GM19035 (cell line): ENCODE results near the gene FAIM2.

Experiments used
- ATAC-seq: cut with Tn5 transposase; IDR thresholded peaks from one replicate; pipeline ENCODE4 v1.9.1; 2021; ENCODE audit not compliant: unreplicated experiment

FAIM2 gene

DNA sequence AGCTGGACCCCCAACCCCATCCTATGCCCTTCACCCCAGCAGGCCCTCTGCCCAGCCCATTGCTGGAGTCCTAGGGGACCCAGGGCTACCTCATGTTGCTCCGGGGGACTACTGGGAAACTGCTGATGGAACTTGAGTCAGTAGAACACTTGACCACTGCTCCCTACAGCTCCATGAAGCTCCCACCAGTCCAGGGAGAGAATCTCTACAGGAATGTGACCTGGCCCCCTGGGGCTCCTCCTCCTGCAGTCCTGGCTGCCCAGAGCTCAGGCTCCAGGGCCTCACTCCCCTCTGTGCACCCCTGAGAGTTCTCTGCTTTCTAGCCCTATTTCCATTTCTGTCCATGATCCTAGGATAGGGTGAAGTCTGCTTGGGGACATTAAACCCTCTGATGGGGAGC is 36.0 kb upstream of the FAIM2 start:
- no peak for ATAC-seq

- no peak for ATAC-seq
Measured at GRCh38 chr12:49939307-49939706, 35.6 kb upstream of the FAIM2 start.

GRCh38 chr12:49937639-49938300 is 34.1 kb upstream of the FAIM2 start:
- no peak for ATAC-seq

- no peak for ATAC-seq
Measured at GRCh38 chr12:49936925-49937324, 33.2 kb upstream of the FAIM2 start.

DNA sequence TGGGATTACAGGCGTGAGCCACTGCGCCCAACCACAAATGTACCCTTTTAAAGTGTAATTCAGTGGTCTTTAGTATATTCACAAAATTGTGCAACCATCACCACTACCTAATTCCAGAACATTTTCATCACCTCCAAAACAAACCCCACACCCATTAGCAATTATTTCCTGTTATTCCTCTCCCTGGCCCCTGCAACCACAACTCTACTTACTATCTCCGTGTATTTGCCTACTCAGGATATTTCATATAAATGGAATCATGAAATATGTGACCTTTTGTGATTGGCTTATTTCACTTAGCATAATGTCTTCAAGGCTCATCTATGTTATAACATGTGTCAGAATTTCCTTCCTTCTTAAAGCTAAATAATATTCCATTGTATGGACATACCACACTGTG is 30.8 kb upstream of the FAIM2 start:
- ATAC-seq, result no peak

GRCh38 chr12:49933796-49934195 is 30.1 kb upstream of the FAIM2 start:
- ATAC-seq, result no peak

DNA sequence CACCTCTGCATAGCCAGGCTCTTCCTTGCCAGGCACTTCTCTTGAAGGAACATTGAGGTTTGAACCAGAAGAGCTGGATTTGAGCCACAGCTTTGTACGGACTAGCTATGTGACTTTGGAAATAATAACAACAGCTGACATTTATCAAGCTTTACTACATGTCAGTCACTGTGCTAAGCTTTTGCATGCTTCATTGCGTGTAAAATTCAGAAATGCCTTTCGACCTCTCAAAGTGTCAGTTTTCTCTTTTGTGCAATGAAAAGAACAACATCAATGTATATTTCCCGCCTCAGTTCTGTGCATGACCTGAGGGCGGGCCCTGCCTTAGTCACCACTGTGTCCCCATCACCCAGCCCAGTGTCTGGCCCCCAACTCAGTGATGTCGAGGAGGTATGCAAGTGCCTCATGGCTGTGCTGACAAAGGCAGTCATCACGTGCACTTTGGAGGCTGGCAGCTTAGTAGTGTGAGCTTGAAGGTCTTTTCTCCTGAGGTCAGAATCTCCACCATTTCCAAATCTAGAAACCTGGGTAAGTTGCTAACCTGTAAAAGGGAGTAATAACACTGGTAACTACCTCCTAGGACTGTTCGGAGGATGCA is 28.9 kb upstream of the FAIM2 start:
- no peak for ATAC-seq

- no peak for ATAC-seq
Measured at GRCh38 chr12:49932023-49932422, 28.3 kb upstream of the FAIM2 start.

DNA sequence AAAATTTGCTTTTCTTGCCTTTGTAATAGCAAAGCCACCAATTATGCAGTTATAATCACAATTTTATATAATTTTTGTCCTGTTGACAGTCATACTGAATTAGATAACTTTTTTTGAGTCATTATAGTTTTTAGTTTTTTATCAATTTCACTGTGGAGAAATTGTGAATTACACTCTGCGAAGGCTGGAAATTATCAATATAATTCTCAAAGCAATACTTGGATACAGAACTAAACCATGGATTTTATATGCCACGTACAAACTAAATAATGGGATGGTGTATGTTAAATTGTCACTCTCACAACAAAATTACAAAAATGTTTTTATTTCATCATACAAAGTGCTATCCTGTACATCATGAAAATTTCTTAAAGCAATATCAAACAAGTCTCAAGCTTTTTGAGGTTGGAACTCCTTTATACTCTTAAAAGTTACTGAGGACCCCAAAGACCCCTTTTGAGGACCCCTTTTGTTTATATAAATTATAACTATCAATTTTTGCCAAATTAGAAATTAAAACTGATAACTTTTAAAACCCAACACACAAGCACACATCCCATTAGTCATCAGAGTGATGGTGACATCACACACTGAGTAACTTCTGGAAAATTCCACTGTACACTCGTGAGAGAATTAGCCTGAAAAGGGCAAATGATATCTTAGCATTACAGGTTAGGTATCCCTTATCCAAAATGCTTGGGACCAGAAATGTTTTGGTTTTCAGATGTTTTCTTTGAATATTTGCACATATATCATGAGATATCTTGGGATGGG is 27.0 kb upstream of the FAIM2 start:
- ATAC-seq, result no peak

- no peak for ATAC-seq
Measured at GRCh38 chr12:49929581-49929980, 25.9 kb upstream of the FAIM2 start.

DNA sequence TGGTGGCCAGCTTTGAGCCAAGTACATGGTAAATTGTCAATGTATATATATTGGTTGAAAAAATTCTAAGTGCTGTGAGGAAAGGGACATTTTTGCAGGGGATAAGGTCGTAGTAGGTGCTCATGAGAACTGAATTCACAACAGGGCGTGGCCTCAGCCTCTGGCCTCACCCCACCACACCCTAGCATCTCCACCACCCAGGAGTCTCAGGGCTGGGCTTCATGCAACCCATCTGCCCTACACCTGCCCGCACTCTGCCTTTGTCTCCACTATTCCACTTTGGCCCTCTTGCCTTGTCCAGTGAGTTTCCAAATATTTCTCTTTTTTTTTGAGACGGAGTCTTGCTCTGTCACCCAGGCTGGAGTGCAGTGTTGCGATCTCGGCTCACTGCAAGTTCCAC is 24.8 kb upstream of the FAIM2 start:
- ATAC-seq, result no peak

DNA sequence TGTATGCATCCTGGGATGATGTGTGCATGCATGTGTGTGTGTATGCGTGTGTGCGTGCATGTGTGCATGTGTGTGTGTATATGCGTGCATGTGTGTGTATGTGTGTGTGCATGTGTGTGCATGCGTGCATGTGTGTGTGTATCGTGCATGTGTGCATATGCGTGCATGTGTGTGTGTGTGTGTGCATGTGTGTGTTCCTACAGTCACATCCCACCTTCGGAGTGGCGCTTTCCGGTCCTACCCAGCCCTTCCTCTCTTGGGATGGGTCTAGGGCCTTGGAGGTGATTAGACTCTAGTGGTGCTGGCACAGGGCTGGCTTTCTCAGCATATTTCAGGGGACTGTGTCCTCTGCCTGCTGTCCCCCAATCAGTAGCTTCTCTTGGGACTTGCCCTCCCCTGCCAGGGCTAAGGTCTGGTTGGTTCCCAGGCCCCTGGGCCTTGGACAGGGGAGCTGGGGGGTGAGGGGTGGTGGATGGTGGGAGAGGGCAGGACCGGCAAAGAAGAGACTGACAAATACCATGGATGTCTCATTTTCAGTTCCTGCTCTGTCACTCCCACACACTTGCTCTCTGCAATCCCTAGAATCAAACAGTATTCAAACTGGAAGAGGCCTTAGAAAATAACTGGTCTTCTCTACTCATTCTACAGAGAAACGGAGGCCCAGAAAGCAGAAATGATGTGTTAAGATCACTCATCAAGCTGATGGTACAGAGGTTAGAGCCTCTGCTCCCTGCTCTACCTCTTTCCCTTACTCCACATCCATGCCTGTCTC is 21.9 kb upstream of the FAIM2 start:
- no peak for ATAC-seq

DNA sequence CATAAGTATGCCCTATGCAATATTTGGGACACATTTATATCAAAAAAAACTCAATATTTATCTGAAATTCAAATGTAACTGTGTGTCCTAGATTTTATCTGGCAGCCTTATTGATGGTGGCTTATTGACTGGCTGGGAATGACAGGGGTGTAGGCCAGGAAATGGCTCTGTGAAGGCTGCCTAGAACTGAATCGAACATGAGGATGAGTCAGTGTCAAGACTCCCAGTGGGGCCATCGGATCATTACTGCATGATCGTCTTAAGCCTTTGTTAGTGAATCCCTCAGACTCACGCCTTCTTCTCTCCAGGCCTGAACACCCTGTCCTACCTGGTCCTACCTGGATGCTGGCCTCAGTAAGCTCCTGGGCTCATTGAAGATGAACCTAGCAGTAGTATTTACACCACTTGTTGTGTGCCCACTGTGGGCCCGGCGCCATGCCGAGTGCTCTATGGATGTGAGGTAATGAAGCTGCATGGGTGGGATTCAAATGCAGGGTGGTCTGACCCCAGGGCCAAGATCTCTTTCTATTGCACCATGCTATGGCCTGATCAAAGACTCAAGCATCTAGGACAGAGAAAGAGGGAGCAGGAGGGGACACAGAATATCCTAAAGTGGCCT is 21.0 kb upstream of the FAIM2 start:
- ATAC-seq, result no peak

- ATAC-seq, result no peak
Measured at GRCh38 chr12:49923880-49924556, 20.3 kb upstream of the FAIM2 start.

DNA sequence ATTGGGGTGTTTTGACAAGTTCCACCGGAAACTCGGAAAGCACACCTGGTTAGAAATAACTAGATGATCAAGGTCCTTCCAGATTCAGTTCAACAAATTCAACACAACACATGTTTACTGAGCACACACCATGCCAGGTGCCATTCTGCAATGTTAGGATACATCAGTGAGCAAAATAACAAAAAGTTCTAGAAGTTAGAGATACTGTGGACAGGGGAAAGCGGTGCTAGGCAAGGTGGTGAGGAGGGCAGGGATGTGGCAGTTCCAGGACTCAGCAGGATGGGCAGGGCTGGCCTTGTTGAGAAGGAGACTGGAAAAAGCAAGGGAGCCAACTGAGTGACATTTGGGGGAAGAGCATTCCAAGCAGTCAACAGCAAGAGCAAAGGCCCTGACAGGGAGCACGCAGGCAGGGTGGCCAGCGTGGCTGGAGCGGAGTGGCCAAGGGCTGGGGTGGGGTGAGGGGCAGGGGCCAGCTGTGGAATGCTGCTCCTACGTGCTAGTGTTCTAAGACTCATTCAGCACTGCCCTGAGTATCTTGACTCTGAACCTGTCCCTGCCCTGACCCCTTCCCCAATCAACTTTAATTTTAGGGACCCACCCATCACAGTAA is 19.4 kb upstream of the FAIM2 start:
- ATAC-seq, result no peak

GRCh38 chr12:49922349-49923034 is 18.8 kb upstream of the FAIM2 start:
- ATAC-seq, result no peak

DNA sequence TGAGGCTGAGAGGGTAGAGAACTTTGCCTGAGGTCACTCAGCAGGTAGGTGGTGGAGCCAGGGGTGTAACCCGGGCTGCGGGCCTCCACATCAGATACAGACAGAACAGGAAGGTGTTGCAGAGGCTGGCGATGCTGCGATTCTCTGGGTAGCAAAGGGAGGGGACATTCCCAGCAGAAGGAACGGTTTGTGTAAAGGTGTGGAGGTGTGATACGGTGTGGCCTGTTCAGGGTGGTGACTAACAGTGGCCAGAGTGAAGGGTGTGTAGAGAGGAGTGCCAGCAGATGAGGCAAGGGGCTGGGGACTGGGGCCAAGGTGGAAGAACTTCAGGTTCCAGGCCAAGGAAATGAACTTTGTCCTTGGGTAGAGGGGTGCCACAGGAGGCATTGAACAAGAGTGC is 18.2 kb upstream of the FAIM2 start:
- no peak for ATAC-seq

DNA sequence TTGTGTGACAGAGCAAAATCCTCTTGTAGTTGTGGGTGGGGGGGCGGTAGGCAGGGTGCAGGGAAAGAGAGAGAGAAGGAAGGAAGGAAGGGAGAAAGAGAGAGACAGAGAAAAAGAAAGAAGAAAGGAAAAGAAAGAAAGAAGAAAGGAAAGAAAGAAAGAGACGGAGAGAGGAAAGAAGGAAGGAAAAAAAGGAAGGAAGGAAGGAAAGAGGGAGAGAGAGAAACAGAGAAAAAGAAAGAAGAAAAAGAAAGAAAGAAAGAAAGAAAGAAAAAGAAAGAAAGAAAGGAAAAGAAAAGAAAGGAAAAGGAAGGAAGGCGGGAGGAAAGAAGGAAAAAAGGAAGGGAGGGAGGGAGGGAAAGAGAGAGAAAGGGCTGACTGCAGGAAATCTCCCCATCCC is 17.6 kb upstream of the FAIM2 start:
- ATAC-seq, result no peak

DNA sequence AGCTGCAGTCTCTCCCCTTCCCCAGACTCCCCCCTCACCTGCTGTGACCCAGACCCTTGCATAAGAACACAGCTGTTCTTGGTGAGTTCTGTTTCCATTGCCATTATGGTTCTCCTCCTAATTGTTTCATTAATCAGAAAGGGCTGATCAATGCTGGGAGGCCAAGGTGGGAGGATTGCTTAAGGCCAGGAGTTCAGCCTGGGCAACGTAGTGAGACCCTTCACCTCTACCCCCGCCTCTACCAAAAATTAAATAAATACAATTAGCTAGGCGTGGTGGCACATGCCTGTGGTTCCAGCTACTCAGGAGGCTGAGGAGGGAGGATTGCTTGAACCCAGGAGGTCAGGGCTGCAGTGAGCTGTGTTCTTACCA is 17.2 kb upstream of the FAIM2 start:
- no peak for ATAC-seq
